Activated B cell treated with CpG ODN at 0.5 μM for 24 hours (primary cell): ENCODE results near the gene PPP1R12B. TPM values are rescaled to one million over a fixed set of nuclear protein-coding genes. Genes with fewer than 3 reads are reported as not detected.
"Not testable (repeated sequence)": the region's sequence is repeated elsewhere in the genome, so short reads cannot be mapped to it uniquely, and the experiment has no call there.

Experiments used
- ATAC-seq: fragments of 200-7000 bp; cut with Tn5 transposase; one replicate; pipeline ENCODE4 v1.10.0; 2021; ENCODE audit warnings: low read depth, mild to moderate bottlenecking, moderate library complexity
- CTCF ChIA-PET: fragments of 350-600 bp; sonication (Branson Sonifier 250); formaldehyde crosslinking; loops from one replicate; lab custom pipeline; 2021; ENCODE audit warnings: antibody characterized with exemption; lab: Charles Lee
- POLR2A ChIA-PET: fragments of 350-600 bp; sonication (Branson Sonifier 250); formaldehyde crosslinking; loops from one replicate; lab custom pipeline; 2021; ENCODE audit warnings: antibody characterized with exemption; lab: Charles Lee
- DNase-seq: peaks from one replicate; pipeline ENCODE4 v3.0.0; 2022
- H3K27ac Mint-ChIP-seq: one replicate; pipeline ENCODE4 v1.8.0; 2020; ENCODE audit warnings: mixed read lengths
- H3K27me3 Mint-ChIP-seq: one replicate; pipeline ENCODE4 v1.8.0; 2021; ENCODE audit warnings: mixed read lengths
- H3K36me3 Mint-ChIP-seq: one replicate; pipeline ENCODE4 v1.8.0; 2021; ENCODE audit warnings: low read depth, mixed read lengths
- H3K4me1 Mint-ChIP-seq: one replicate; pipeline ENCODE4 v1.8.0; 2021; ENCODE audit warnings: mixed read lengths
- H3K4me3 Mint-ChIP-seq: one replicate; pipeline ENCODE4 v1.8.0; 2020; ENCODE audit warnings: mild to moderate bottlenecking, mixed read lengths
- H3K9me3 Mint-ChIP-seq: one replicate; pipeline ENCODE4 v1.8.0; 2020; ENCODE audit warnings: mixed read lengths
- CTCF ChIP-seq: fragments of 200-600 bp; IDR thresholded peaks from one replicate; pipeline ENCODE4 v1.8.0; 2022; ENCODE audit warnings: antibody characterized with exemption, mild to moderate bottlenecking
- intact Hi-C: fragments of 100-400 bp; cut with micrococcal nuclease; formaldehyde crosslinking; loops from one replicate; pipeline ENCODE4 v1.15.1; 2024
- total RNA-seq: library from RNA; stranded (reverse); gene quantifications from 2 replicates; pipeline ENCODE4 v1.2.3, GENCODE V29; 2022

Gene PPP1R12B
- total RNA-seq, 1 donor from 2014 or later = 25.7 TPM

GRCh38 chr1:202547215-202547614 is 198.7 kb downstream of the PPP1R12B start:
- intact Hi-C loops = no loop called here
- H3K4me1 Mint-ChIP-seq = peaks cover 12% of the 10 kb centered on the region
- CTCF ChIA-PET = no interaction called here
- H3K9me3 Mint-ChIP-seq = no peaks in the 10 kb centered on the region
- H3K27ac Mint-ChIP-seq = no peak overlapping the region
- POLR2A ChIA-PET = no interaction called here
- no peak for TF ChIP-seq CTCF
- H3K27me3 Mint-ChIP-seq = no peaks in the 10 kb centered on the region
- H3K36me3 Mint-ChIP-seq = no peaks in the 10 kb centered on the region
- DNase-seq = no peak
- H3K4me3 Mint-ChIP-seq = no peak overlapping the region
- no peak for ATAC-seq

GRCh38 chr1:202550088-202550487 is 201.6 kb downstream of the PPP1R12B start:
- H3K4me3 Mint-ChIP-seq, DNase-seq, ATAC-seq, CTCF ChIA-PET, intact Hi-C loops, H3K9me3 Mint-ChIP-seq, POLR2A ChIA-PET, H3K27ac Mint-ChIP-seq, H3K27me3 Mint-ChIP-seq, H3K36me3 Mint-ChIP-seq: not testable (repeated sequence)
- peaks cover 33% of the 10 kb centered on the region for H3K4me1 Mint-ChIP-seq

- POLR2A ChIA-PET = no interaction called here
- ATAC-seq (no peak), DNase-seq (no peak)
- H3K9me3 Mint-ChIP-seq = no peaks in the 10 kb centered on the region
- CTCF ChIA-PET = no interaction called here
- H3K36me3 Mint-ChIP-seq = no peaks in the 10 kb centered on the region
- H3K27ac Mint-ChIP-seq = no peak overlapping the region
- H3K4me3 Mint-ChIP-seq = no peak overlapping the region
- H3K4me1 Mint-ChIP-seq = peaks cover 25% of the 10 kb centered on the region
- H3K27me3 Mint-ChIP-seq = no peaks in the 10 kb centered on the region
- no peak for TF ChIP-seq CTCF
- intact Hi-C loops = no loop called here
These were observed 203.2 kb downstream of the PPP1R12B start for GRCh38 chr1:202551683-202552082.

GRCh38 chr1:202552615-202553014 is 204.1 kb downstream of the PPP1R12B start:
- intact Hi-C loops, H3K36me3 Mint-ChIP-seq, CTCF ChIA-PET, H3K27me3 Mint-ChIP-seq, DNase-seq, H3K9me3 Mint-ChIP-seq, POLR2A ChIA-PET, H3K4me3 Mint-ChIP-seq, ATAC-seq: not testable (repeated sequence)
- H3K27ac Mint-ChIP-seq = peak overlapping the region; percentile 54
- H3K4me1 Mint-ChIP-seq = peaks cover 20% of the 10 kb centered on the region

- POLR2A ChIA-PET = interaction anchor here (0.9 kb wide), 1 partner anchor 13 kb away, joined by 4 read pairs; no protein-coding TSS in a partner anchor
- peaks cover 20% of the 10 kb centered on the region for H3K4me1 Mint-ChIP-seq
- DNase-seq, intact Hi-C loops, H3K4me3 Mint-ChIP-seq, CTCF ChIA-PET, H3K36me3 Mint-ChIP-seq, H3K27me3 Mint-ChIP-seq, H3K9me3 Mint-ChIP-seq: not testable (repeated sequence)
- H3K27ac Mint-ChIP-seq = peak overlapping the region; percentile 54
- ATAC-seq = peak; percentile 19
These were observed 204.6 kb downstream of the PPP1R12B start for GRCh38 chr1:202553078-202553477.

GRCh38 chr1:202553560-202554038 is 205.1 kb downstream of the PPP1R12B start:
- DNase-seq = no peak
- Mint-ChIP-seq H3K27ac (peak overlapping the region; percentile 54), H3K4me3 (no peak overlapping the region), H3K9me3 (no peaks in the 10 kb centered on the region), H3K4me1 (peaks cover 20% of the 10 kb centered on the region), H3K36me3 (no peaks in the 10 kb centered on the region), H3K27me3 (no peaks in the 10 kb centered on the region)
- POLR2A ChIA-PET = interaction anchor here (0.9 kb wide), 1 partner anchor 12 kb away, joined by 4 read pairs; no protein-coding TSS in a partner anchor
- no peak for TF ChIP-seq CTCF
- CTCF ChIA-PET = interaction anchor here (1.4 kb wide), 1 partner anchor 18 kb away, joined by 6 read pairs; no protein-coding TSS in a partner anchor
- ATAC-seq = peak; percentile 96
- intact Hi-C loops = no loop called here

GRCh38 chr1:202554619-202555018 is 206.1 kb downstream of the PPP1R12B start:
- CTCF ChIA-PET = interaction anchor here (1.4 kb wide), 1 partner anchor 17 kb away, joined by 6 read pairs; no protein-coding TSS in a partner anchor
- POLR2A ChIA-PET, H3K27ac Mint-ChIP-seq, H3K27me3 Mint-ChIP-seq, ATAC-seq, H3K4me3 Mint-ChIP-seq, H3K36me3 Mint-ChIP-seq, intact Hi-C loops, DNase-seq, H3K9me3 Mint-ChIP-seq: not testable (repeated sequence)
- H3K4me1 Mint-ChIP-seq = peaks cover 20% of the 10 kb centered on the region

- H3K4me3 Mint-ChIP-seq, H3K27me3 Mint-ChIP-seq, POLR2A ChIA-PET, intact Hi-C loops, H3K9me3 Mint-ChIP-seq, ATAC-seq, H3K27ac Mint-ChIP-seq, DNase-seq, H3K36me3 Mint-ChIP-seq, CTCF ChIA-PET: not testable (repeated sequence)
- peaks cover 20% of the 10 kb centered on the region for H3K4me1 Mint-ChIP-seq
These were observed 207.5 kb downstream of the PPP1R12B start for GRCh38 chr1:202556037-202556436.

- H3K4me1 Mint-ChIP-seq = peaks cover 19% of the 10 kb centered on the region
- DNase-seq, H3K4me3 Mint-ChIP-seq, POLR2A ChIA-PET, H3K36me3 Mint-ChIP-seq, H3K27ac Mint-ChIP-seq, ATAC-seq, H3K9me3 Mint-ChIP-seq, intact Hi-C loops, H3K27me3 Mint-ChIP-seq, CTCF ChIA-PET: not testable (repeated sequence)
These were observed 209.2 kb downstream of the PPP1R12B start for GRCh38 chr1:202557662-202558061.
